ENCODE measurements around the gene PEX14. TPM values are rescaled to one million over a fixed set of nuclear protein-coding genes. Genes with fewer than 3 reads are reported as not detected.

Gene PEX14
- total RNA-seq, 1 donor from 2014 or later: 17.4 TPM

DNA sequence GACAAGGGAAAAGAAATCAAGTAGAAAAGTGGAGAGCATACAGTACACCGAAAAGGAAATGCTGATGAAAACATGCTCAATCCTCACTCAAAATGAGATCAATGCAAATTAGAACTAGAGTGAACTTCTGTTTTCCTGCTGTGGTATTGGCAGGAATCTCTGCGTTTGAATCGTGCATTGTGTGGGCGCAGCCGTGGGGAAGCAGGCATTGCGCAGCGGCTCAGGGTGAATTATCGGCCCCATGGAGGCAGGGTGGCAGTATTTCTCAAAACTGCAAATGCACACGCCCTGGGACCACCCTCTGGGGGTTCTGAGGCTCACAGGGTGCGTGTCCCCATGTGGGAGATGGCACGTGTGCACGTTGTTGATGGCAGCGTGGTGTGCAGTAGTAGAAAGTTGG, 140.6 kb downstream of the PEX14 start:
- no peaks in the 10 kb centered on the region for H3K4me1 Mint-ChIP-seq (ENCODE audit: low read depth)
- peaks cover 3% of the 10 kb centered on the region for H3K36me3 Mint-ChIP-seq (ENCODE audit: low read depth)
- TF ChIP-seq, protein P1, sequence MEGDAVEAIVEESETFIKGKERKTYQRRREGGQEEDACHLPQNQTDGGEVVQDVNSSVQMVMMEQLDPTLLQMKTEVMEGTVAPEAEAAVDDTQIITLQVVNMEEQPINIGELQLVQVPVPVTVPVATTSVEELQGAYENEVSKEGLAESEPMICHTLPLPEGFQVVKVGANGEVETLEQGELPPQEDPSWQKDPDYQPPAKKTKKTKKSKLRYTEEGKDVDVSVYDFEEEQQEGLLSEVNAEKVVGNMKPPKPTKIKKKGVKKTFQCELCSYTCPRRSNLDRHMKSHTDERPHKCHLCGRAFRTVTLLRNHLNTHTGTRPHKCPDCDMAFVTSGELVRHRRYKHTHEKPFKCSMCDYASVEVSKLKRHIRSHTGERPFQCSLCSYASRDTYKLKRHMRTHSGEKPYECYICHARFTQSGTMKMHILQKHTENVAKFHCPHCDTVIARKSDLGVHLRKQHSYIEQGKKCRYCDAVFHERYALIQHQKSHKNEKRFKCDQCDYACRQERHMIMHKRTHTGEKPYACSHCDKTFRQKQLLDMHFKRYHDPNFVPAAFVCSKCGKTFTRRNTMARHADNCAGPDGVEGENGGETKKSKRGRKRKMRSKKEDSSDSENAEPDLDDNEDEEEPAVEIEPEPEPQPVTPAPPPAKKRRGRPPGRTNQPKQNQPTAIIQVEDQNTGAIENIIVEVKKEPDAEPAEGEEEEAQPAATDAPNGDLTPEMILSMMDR (IDR thresholded peaks at IDR 0.05): no peak
- H3K27ac Mint-ChIP-seq (ENCODE audit: unreplicated experiment): no peak overlapping the region
- peak; percentile 22 for DNase-seq (ENCODE audit: low spot score)
- peaks cover 3% of the 10 kb centered on the region for H3K9me3 Mint-ChIP-seq (ENCODE audit: low read depth)
- H3K27me3 Mint-ChIP-seq (ENCODE audit: low read depth): no peaks in the 10 kb centered on the region
- H3K4me3 Mint-ChIP-seq (ENCODE audit: unreplicated experiment): no peak overlapping the region

DNA sequence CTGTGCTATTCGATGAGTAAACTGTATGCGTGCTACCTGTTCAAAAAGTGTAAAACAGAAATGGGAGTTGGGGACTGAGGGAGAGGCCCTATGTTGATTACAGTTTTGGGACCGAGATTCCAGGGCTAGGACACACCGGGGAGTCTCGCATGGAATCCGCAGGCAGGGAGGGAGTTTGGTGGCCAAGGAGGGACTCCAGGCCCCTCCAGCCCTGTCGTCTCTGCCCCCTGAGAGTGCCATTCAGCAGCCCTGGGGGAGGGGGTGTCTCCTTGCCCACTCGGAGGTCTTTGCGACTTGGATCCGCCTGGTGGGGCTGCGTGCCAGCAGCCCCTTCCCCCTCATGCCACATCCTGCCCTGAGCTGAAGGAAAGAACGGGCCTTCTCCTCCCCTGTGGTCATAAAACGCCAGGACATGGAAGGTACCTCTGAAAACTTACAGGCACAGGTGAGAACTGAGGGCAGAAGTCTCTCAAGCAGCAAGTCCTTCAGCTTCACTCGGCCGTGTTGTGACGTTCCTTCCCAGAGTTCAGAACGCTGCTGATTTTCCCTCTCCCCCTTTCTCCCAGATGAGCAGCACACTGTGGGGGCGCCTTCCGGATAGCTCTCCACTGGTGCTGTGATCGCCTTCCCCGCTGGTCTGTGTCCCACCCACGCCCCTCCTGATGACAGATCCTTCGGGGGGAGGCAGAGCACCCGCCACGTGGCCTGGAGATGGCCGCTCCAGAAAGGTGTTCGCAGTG, 141.4 kb downstream of the PEX14 start:
- H3K27me3 Mint-ChIP-seq (ENCODE audit: low read depth): no peaks in the 10 kb centered on the region
- peaks cover 3% of the 10 kb centered on the region for H3K36me3 Mint-ChIP-seq (ENCODE audit: low read depth)
- H3K4me3 Mint-ChIP-seq (ENCODE audit: unreplicated experiment): no peak overlapping the region
- peak; percentile 57 for DNase-seq (ENCODE audit: low spot score)
- H3K9me3 Mint-ChIP-seq (ENCODE audit: low read depth): peaks cover 3% of the 10 kb centered on the region
- TF ChIP-seq, protein P1 (IDR thresholded peaks at IDR 0.05): no peak
- no peaks in the 10 kb centered on the region for H3K4me1 Mint-ChIP-seq (ENCODE audit: low read depth)
- no peak overlapping the region for H3K27ac Mint-ChIP-seq (ENCODE audit: unreplicated experiment)

DNA sequence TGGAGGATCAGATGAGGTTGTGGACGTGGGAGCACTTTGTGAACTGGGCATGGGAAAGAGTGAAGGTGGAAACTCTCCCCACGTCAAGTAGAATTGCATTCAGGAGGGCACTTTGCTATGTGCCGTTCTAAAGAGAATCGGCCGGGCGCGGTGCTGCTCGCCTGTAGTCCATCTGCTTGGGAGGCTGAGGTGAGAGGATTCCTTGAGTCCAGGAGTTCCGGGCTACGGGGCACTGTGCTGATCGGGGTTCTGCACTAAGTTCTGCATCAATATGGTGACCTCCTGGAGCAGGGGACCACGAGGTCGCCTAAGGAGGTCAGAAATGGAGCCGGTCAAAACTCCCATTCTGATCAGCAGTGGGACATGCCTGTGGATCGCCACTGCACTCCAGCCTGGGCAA, 141.9 kb downstream of the PEX14 start:
- H3K36me3 Mint-ChIP-seq (ENCODE audit: low read depth): peaks cover 3% of the 10 kb centered on the region
- peak; percentile 63 for DNase-seq (ENCODE audit: low spot score)
- TF ChIP-seq, protein P1 (IDR thresholded peaks at IDR 0.05): no peak
- H3K27me3 Mint-ChIP-seq (ENCODE audit: low read depth): no peaks in the 10 kb centered on the region
- H3K27ac Mint-ChIP-seq (ENCODE audit: unreplicated experiment): no peak overlapping the region
- no peak overlapping the region for H3K4me3 Mint-ChIP-seq (ENCODE audit: unreplicated experiment)
- H3K9me3 Mint-ChIP-seq (ENCODE audit: low read depth): peaks cover 1% of the 10 kb centered on the region
- no peaks in the 10 kb centered on the region for H3K4me1 Mint-ChIP-seq (ENCODE audit: low read depth)

DNA sequence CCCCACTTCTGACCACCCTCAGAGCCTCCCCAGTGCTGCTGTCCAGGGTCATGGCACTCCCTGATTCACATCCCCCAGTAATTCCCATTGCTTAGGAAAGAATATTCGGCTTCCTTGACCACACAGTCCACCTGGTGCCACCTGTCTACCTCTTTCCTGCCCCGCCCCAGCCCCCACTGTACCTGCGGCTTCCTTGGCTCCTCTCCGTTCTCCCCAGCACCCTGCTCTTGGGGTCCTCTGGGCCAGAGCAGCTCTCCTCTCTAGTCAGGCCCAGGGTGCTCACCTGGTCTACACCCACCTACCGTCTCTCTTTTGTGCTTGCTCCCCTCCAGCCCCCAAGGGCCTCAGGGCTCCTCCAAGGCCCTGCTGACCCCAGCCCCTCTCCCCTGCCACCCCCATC, 142.6 kb downstream of the PEX14 start:
- no peaks in the 10 kb centered on the region for H3K4me1 Mint-ChIP-seq (ENCODE audit: low read depth)
- H3K4me3 Mint-ChIP-seq (ENCODE audit: unreplicated experiment): no peak overlapping the region
- peak; percentile 73 for DNase-seq (ENCODE audit: low spot score)
- H3K27ac Mint-ChIP-seq (ENCODE audit: unreplicated experiment): no peak overlapping the region
- TF ChIP-seq, protein P1 (IDR thresholded peaks at IDR 0.05): no peak
- no peaks in the 10 kb centered on the region for H3K9me3 Mint-ChIP-seq (ENCODE audit: low read depth)
- peaks cover 6% of the 10 kb centered on the region for H3K36me3 Mint-ChIP-seq (ENCODE audit: low read depth)
- H3K27me3 Mint-ChIP-seq (ENCODE audit: low read depth): no peaks in the 10 kb centered on the region

DNA sequence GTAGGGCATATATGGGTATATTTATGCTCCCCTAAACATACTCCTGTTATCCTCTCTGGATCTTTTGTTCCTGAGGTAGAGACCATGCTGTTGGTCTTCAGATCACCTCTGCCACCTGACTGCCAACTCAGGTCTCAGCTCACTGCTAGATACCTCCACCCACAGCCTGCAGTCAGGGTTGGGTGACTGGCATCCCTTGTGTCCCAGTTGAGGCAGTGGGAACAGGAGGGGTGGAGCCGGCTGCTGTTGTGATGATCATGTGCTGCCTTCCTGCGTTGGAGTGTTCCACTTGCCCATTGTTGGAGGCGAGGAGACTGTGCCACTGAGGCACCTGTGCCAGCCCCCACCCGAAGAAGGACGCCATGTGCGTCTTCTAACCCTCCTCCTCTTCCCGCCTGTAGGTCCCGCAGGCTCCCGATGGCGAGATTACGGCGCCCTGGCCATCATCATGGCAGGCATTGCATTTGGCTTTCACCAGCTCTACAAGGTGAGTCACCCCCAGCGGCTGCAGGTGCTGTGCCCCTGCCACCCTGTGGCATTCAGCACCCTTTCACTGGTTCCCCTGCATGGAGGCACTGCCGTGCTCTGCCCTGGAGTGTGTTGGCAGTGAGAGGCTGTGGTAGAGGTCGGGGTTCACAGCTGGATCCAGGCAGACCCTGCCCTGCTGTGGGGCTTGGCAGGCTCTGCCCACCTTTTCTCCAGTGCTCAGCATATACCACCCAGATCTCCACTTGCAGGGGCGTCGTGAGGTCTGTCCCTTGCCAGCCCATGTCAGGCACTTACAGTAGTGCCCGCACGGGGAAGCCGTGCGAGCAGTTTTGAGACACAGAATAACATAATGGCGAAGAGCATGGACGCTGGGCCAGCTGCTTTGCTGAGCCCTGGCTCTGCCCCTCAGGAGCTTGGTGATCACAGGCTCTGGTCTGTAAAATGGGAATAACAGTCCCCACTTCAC, 143.5 kb downstream of the PEX14 start:
- no peak overlapping the region for H3K27ac Mint-ChIP-seq (ENCODE audit: unreplicated experiment)
- peak; percentile 78 for DNase-seq (ENCODE audit: low spot score)
- no peaks in the 10 kb centered on the region for H3K27me3 Mint-ChIP-seq (ENCODE audit: low read depth)
- H3K4me1 Mint-ChIP-seq (ENCODE audit: low read depth): no peaks in the 10 kb centered on the region
- TF ChIP-seq, protein P1 (IDR thresholded peaks at IDR 0.05): no peak
- peaks cover 6% of the 10 kb centered on the region for H3K36me3 Mint-ChIP-seq (ENCODE audit: low read depth)
- no peak overlapping the region for H3K4me3 Mint-ChIP-seq (ENCODE audit: unreplicated experiment)
- H3K9me3 Mint-ChIP-seq (ENCODE audit: low read depth): no peaks in the 10 kb centered on the region

Measured in chondrocyte (in vitro differentiated cells).